Lower leg skin (tissue), 4 donors: Measurements from ENCODE around the gene SLC27A3. TPM values are rescaled to one million over a fixed set of nuclear protein-coding genes. Genes with fewer than 3 reads are reported as not detected.

Source experiments
- DNase-seq, 2 donors: peaks; one replicate each; pipeline ENCODE4 v3.0.0-alpha.2; 2019; ENCODE audit warnings: low spot score in 2 of 2
- H3K4me3 ChIP-seq: fragments of 200-600 bp; sonication (generic); 2 replicates; pipeline ENCODE4 v1.5.1; 2017; ENCODE audit warnings: mild to moderate bottlenecking, low read depth; ENCODE audit not compliant: poor library complexity, severe bottlenecking
- CTCF ChIP-seq, 3 donors: fragments of 450-650 bp; IDR thresholded peaks; one replicate each; pipeline ENCODE4 v1.5.1; 2016; ENCODE audit warnings: antibody characterized with exemption in 3 of 3, mild to moderate bottlenecking in 3 of 3, moderate library complexity in 2 of 3
- POLR2A ChIP-seq, 2 donors: fragments of 450-650 bp; IDR thresholded peaks; one replicate each; pipeline ENCODE4 v1.6.1; 2016 to 2017; ENCODE audit warnings: antibody characterized with exemption in 2 of 2, mild to moderate bottlenecking in 1 of 2, moderate library complexity in 1 of 2
- WGBS, 2 donors: methylation state at CpG; one replicate each; pipeline ENCODE4 v1.1.5; 2018; 5-methylcytosine and 5-hydroxymethylcytosine counted together
- intact Hi-C: fragments of 100-400 bp; cut with DNase I; formaldehyde crosslinking; loops from one replicate; pipeline ENCODE4 v1.15.0; 2023; ENCODE audit warnings: low total_unique reads
- total RNA-seq, 4 donors: library from RNA; depleted of rRNA; stranded (reverse); fragments of >200 nt; gene quantifications; one replicate each; pipeline ENCODE4 v1.1.0, GENCODE V29; 2016

The SLC27A3 gene
- total RNA-seq, 4 donors from 2014 or later = 21.6 to 70.3 (median 45.3) TPM

DNA sequence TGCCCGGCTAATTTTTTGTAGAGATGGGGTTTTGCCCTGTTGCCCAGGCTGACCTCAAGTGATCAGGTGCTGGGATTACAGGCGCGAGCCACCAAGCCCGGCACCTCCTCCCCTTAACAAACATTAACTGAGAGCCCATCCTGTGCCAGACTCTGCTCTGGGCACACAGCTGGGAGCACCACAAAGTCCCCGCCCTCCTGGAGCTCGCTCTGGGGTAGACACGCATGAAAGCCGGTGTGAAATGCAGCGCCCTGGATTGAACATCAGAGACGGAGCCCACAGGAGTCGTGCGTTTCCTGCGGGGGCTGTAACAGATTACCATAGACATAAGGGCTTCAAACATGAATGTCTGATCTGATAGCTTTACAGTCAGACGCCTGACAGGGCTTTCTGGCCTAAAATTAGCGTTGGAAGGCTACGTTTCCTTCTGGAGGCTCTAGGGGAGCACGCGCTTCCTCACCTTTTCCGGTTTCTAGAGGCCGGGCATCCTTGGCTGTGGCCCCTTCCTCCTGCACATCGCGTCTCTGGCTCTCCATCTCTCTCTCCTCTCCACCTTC is 14.3 kb downstream of the SLC27A3 start:
- 50 to 58% methylated on average over 22 of the region's 22 CpGs for WGBS, 2 donors
- intact Hi-C loops = no loop called here
- peak in 1 of 2 donors; percentile 84 for DNase-seq
- H3K4me3 ChIP-seq = no peak overlapping the region
- TF ChIP-seq POLR2A (IDR thresholded peaks at IDR 0.05) (no peak), CTCF (IDR thresholded peaks at IDR 0.05) (no peak)

DNA sequence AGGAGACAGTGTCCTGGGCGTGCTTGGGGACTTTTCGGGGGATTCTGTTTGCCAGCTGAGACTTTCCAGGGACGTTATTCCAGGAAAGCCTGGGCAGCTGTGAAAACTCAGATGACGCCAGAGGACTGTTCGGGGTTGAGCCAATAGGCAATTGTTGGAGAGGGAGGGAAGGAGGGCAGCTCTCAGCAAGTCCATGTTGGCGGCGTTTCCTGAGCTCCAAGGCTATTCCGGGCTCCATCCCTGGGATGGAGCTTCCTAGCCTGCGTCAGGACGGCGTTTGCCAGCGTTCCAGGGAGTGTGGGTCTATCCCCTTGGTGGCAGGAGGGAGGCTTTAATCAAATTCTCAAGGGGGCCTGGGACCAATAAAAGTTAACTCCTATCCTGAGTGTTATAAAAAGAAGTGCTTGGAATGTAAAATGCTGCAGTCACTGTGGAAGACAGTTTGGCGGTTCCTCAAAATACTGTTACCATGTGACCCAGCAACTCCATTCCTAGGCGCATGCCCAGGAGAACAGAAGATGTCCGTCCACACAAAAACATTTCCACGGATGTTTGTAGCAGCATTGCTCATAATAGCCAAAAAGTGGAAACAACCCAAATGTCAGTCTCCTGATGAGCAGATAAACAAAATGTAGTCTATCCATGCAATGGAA is 15.2 kb downstream of the SLC27A3 start:
- 22 to 24% methylated on average over 16 of the region's 16 CpGs for WGBS, 2 donors

DNA sequence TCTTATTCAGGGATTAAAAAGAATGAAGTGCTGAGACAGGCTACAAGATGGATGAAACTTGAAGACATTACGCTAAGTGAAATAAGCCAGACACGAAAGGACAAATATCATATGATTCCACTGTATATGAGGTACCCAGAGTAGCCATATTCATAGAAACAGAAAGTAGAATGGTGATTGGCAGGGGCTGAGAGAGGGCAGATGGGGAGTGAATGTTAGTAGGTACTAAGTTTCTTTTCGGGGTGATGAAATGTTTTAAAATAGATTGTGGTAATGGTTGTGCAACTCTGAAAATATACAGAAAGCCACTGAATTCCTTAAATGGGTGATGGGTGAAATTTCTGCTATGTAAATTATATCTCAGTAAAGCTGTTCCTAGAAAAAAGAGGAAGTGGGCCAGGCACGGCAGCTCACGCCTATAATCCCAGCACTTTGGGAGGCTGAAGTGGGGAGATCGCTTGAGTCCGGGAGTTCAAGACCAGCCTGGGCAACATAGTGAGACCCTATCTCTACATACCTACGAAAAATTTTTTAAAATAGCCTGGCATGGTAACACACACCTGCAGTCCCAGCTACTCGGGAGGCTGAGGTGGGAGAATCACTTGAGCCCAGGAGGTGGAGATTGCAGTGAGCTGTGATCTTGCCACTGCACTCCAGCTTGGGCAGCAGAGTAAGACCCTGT is 15.9 kb downstream of the SLC27A3 start:
- TF ChIP-seq POLR2A (IDR thresholded peaks at IDR 0.05) (no peak), CTCF (IDR thresholded peaks at IDR 0.05) (no peak)

More for the DNA sequence above, 15.2 kb downstream of the SLC27A3 start:
- intact Hi-C loops = no loop called here
- no peak overlapping the region for H3K4me3 ChIP-seq
- peak; percentile 70 to 95 for DNase-seq
- no peak for TF ChIP-seq POLR2A (IDR thresholded peaks at IDR 0.05)
- no peak for TF ChIP-seq CTCF (IDR thresholded peaks at IDR 0.05)

DNA sequence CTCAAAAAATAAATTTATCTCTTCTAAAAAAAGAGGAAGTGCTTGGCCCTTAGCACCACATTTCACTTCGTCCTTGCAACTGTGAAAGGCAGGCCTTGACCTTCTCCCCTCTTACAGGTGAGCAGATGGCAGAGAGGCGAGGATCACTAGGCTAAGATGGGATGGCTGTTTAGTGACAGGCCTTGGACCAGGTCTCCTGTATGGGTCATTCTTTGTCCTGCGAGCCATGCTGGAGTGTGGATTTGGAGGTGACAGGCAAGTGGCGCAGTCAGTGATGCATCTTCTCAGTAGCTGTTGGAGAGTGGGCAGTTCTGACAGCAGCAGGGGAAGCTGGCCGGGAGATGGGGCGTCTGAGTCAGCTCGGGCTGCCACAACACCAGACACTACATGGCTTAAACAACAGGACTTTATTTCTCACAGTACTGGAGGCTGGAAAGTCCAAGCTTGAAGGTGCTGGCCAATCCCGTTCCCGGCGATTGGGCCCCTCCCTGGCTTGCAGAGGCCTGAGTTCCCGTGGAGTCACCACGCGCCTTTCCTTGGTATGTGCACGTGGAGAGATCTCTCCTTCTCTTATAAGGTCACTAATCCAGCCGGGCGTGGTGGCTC is 16.5 kb downstream of the SLC27A3 start:
- TF ChIP-seq POLR2A (IDR thresholded peaks at IDR 0.05) (no peak), CTCF (IDR thresholded peaks at IDR 0.05) (no peak)
- 83 to 87% methylated on average over 15 to 16 of the region's 16 CpGs for WGBS, 2 donors
- no peak overlapping the region for H3K4me3 ChIP-seq
- intact Hi-C loops = no loop called here
- DNase-seq = peak in 1 of 2 donors; percentile 84

More for the DNA sequence above, 15.9 kb downstream of the SLC27A3 start:
- DNase-seq = peak in 1 of 2 donors; percentile 81
- WGBS, 2 donors = 56 to 64% methylated on average over 9 of the region's 9 CpGs
- intact Hi-C loops = no loop called here
- H3K4me3 ChIP-seq = no peak overlapping the region

DNA sequence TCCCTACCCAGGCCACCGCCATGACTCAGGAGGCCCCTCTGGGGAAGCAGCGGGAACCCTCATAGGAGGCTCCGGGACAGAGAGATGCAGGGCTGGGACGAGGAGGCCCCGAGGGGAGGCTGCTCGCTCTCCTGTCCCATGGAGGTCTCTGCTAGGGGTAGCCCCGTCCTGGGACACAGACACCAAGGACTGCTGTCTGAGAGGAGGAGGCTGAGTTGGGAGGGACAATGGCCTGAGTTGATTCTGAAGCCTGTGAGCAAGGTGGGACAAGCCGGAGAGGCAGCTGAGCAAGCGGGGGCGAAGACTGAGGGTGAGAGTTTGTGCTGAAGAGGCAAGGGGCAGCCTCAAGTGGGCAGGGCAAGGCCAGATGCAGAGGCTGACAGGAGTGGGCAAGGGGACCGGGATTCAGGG is 17.4 kb downstream of the SLC27A3 start:
- WGBS, 2 donors = 89 to 93% methylated on average over 11 of the region's 11 CpGs
- TF ChIP-seq POLR2A (IDR thresholded peaks at IDR 0.05) (no peak), CTCF (IDR thresholded peaks at IDR 0.05) (no peak)
- peak in 1 of 2 donors; percentile 82 for DNase-seq
- intact Hi-C loops = no loop called here
- H3K4me3 ChIP-seq = no peak overlapping the region
